WTC11 (cell line): ENCODE data around the gene SERPIND1. TPM values are rescaled to one million over a fixed set of nuclear protein-coding genes. Genes with fewer than 3 reads are reported as not detected.
A peak's percentile ranks its signal among the peaks of the same experiment; 100 is the strongest.

Source experiments
- ATAC-seq: fragments of 200-7000 bp; cut with Tn5 transposase; 2 replicates; pipeline ENCODE4 v1.10.0; 2021; ENCODE audit warnings: mild to moderate bottlenecking, moderate library complexity
- CTCF ChIA-PET: fragments of 300-600 bp; sonication (Branson Sonifier 250); formaldehyde crosslinking; loops from one replicate; lab custom pipeline; 2021; ENCODE audit warnings: antibody characterized with exemption; lab: Charles Lee
- POLR2A ChIA-PET: fragments of 350-600 bp; sonication (Branson Sonifier 250); formaldehyde crosslinking; loops from one replicate; lab custom pipeline; 2021; ENCODE audit warnings: antibody characterized with exemption; lab: Charles Lee
- DNase-seq: peaks from one replicate; pipeline ENCODE4 v3.0.0; 2021; ENCODE audit warnings: low spot score
- H3K27ac Mint-ChIP-seq: 2 replicates; pipeline ENCODE4 v1.8.0; 2021; ENCODE audit warnings: mixed read lengths
- H3K27me3 Mint-ChIP-seq: 2 replicates; pipeline ENCODE4 v1.8.0; 2021; ENCODE audit warnings: low read depth, mild to moderate bottlenecking, moderate library complexity, mixed read lengths
- H3K36me3 Mint-ChIP-seq: 2 replicates; pipeline ENCODE4 v1.8.0; 2021; ENCODE audit warnings: mixed read lengths
- H3K4me1 Mint-ChIP-seq: 2 replicates; pipeline ENCODE4 v1.8.0; 2022; ENCODE audit warnings: mixed read lengths
- H3K4me3 Mint-ChIP-seq: 2 replicates; pipeline ENCODE4 v1.8.0; 2021; ENCODE audit warnings: mild to moderate bottlenecking, moderate library complexity, mixed read lengths
- H3K9me3 Mint-ChIP-seq: 2 replicates; pipeline ENCODE4 v1.8.0; 2021; ENCODE audit warnings: mixed read lengths
- ATF1 ChIP-seq: sonication (generic); formaldehyde crosslinking; IDR thresholded peaks from 2 replicates; pipeline ENCODE4 v1.8.1; 2023; ENCODE audit warnings: mild to moderate bottlenecking, moderate library complexity, missing genetic modification reagents
- GRHL2 ChIP-seq: fragments of 250-450 bp; sonication (Bioruptor Pico); IDR thresholded peaks from 2 replicates; pipeline ENCODE4 v1.8.0; 2022; ENCODE audit warnings: mild to moderate bottlenecking, moderate library complexity; ENCODE audit not compliant: insufficient replicate concordance, severe bottlenecking
- GTF2I ChIP-seq: fragments of 250-450 bp; sonication (Bioruptor Pico); conservative IDR thresholded peaks from 2 replicates; pipeline ENCODE4 v1.4.0; 2021; ENCODE audit warnings: mild to moderate bottlenecking
- NR2C2 ChIP-seq: sonication (generic); formaldehyde crosslinking; IDR thresholded peaks from 2 replicates; pipeline ENCODE4 v1.8.0; 2022; ENCODE audit warnings: mild to moderate bottlenecking, missing genetic modification reagents
- RELA ChIP-seq: sonication (generic); formaldehyde crosslinking; IDR thresholded peaks from 2 replicates; pipeline ENCODE4 v1.8.1; 2022; ENCODE audit warnings: missing genetic modification reagents, mild to moderate bottlenecking, borderline replicate concordance
- SOX15 ChIP-seq: fragments of 250-450 bp; sonication (Bioruptor Pico); IDR thresholded peaks from 2 replicates; pipeline ENCODE4 v1.9.0; 2021; ENCODE audit warnings: mild to moderate bottlenecking
- TEAD1 ChIP-seq: sonication (generic); formaldehyde crosslinking; IDR thresholded peaks from 2 replicates; pipeline ENCODE4 v1.8.0; 2022; ENCODE audit warnings: mild to moderate bottlenecking, missing genetic modification reagents
- ZNF138 ChIP-seq: sonication (generic); formaldehyde crosslinking; conservative IDR thresholded peaks from 2 replicates; pipeline ENCODE4 v1.8.1; 2022; ENCODE audit warnings: mild to moderate bottlenecking, moderate library complexity, missing genetic modification reagents
- ZNF317 ChIP-seq: sonication (generic); formaldehyde crosslinking; IDR thresholded peaks from 2 replicates; pipeline ENCODE4 v1.8.1; 2023; ENCODE audit warnings: low read depth, mild to moderate bottlenecking, moderate library complexity, missing genetic modification reagents, borderline replicate concordance
- total RNA-seq: library from RNA; stranded (reverse); gene quantifications from 3 replicates; pipeline ENCODE4 v1.2.3, GENCODE V29; 2021
- TF ChIP-seq, protein P1 (sequence below): sonication (generic); formaldehyde crosslinking; conservative IDR thresholded peaks from 2 replicates; pipeline ENCODE4 v1.8.1; 2023; ENCODE audit warnings: mild to moderate bottlenecking, low read depth, missing genetic modification reagents, moderate library complexity
- TF ChIP-seq, protein P2 (sequence below): sonication (generic); formaldehyde crosslinking; IDR thresholded peaks from 2 replicates; pipeline ENCODE4 v1.8.1; 2023; ENCODE audit warnings: mild to moderate bottlenecking, missing genetic modification reagents, moderate library complexity
- TF ChIP-seq, protein P3 (sequence below): sonication (generic); formaldehyde crosslinking; conservative IDR thresholded peaks from 2 replicates; pipeline ENCODE4 v1.8.1; 2022; ENCODE audit warnings: mild to moderate bottlenecking, missing genetic modification reagents
- TF ChIP-seq, protein P4 (sequence below): sonication (generic); formaldehyde crosslinking; IDR thresholded peaks from 2 replicates; pipeline ENCODE4 v1.8.0; 2022; ENCODE audit warnings: mild to moderate bottlenecking, missing genetic modification reagents
- TF ChIP-seq, protein P5 (sequence below): fragments of 200-600 bp; IDR thresholded peaks from 2 replicates; pipeline ENCODE4 v1.8.0; 2022; ENCODE audit warnings: antibody characterized with exemption
- TF ChIP-seq, protein P6 (sequence below): sonication (generic); formaldehyde crosslinking; IDR thresholded peaks from 2 replicates; pipeline ENCODE4 v1.8.0; 2023; ENCODE audit warnings: mild to moderate bottlenecking, missing genetic modification reagents
- TF ChIP-seq, protein P7 (sequence below): sonication (generic); formaldehyde crosslinking; IDR thresholded peaks from 2 replicates; pipeline ENCODE4 v1.8.0; 2022; ENCODE audit warnings: mild to moderate bottlenecking, missing genetic modification reagents

SERPIND1 gene
- total RNA-seq, 1 experiment from 2014 or later: 0.22 TPM

DNA sequence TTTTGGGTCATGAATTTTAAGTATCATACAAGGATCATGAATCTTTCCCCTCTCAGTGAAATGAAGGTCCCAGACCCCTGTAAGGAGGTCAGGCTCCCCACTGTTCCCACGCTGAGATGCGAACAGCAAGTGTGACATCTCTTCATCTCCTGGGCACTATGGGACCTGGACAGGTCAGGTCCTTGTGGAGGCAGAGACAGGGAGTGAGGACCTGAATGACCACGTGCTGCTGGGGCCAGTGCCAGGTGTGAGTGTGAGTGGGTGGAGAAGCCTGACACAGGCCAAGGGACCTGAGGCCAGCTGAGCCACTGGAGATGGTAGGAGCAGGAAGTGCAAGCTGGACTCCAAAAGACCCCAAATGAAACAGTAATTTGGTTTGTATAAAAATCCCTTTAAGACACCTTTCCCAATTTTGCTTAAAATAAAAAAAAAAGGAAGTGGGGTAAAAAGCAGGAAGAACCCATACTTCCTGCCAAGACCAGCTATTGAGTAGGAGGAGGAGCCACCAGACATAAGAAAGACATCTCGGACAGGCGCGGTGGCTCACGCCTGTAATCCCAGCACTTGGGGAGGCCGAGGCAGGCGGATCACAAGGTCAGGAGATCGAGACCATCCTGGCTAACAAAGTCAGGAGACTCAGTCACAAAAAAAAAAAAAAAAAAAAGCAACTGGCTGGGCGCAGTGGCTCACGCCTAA lies 35.4 kb upstream of the SERPIND1 start:
- Mint-ChIP-seq H3K4me1 (no peaks in the 10 kb centered on the region), H3K27ac (no peak overlapping the region), H3K9me3 (peaks cover 9% of the 10 kb centered on the region), H3K4me3 (no peak overlapping the region), H3K36me3 (peaks cover 10% of the 10 kb centered on the region), H3K27me3 (no peaks in the 10 kb centered on the region)
- CTCF ChIA-PET: interaction anchor here (0.6 kb wide), 2 partner anchors 73 to 150 kb away, joined by 3 read pairs; no protein-coding TSS in a partner anchor
- ATAC-seq (no peak), DNase-seq (no peak)
- TF ChIP-seq RELA (CRISPR knock-in tag) (no peak), GTF2I (no peak), ZNF138 (CRISPR knock-in tag) (no peak), GRHL2 (CRISPR knock-in tag) (no peak), ATF1 (CRISPR knock-in tag) (no peak)
- TF ChIP-seq, protein P1, sequence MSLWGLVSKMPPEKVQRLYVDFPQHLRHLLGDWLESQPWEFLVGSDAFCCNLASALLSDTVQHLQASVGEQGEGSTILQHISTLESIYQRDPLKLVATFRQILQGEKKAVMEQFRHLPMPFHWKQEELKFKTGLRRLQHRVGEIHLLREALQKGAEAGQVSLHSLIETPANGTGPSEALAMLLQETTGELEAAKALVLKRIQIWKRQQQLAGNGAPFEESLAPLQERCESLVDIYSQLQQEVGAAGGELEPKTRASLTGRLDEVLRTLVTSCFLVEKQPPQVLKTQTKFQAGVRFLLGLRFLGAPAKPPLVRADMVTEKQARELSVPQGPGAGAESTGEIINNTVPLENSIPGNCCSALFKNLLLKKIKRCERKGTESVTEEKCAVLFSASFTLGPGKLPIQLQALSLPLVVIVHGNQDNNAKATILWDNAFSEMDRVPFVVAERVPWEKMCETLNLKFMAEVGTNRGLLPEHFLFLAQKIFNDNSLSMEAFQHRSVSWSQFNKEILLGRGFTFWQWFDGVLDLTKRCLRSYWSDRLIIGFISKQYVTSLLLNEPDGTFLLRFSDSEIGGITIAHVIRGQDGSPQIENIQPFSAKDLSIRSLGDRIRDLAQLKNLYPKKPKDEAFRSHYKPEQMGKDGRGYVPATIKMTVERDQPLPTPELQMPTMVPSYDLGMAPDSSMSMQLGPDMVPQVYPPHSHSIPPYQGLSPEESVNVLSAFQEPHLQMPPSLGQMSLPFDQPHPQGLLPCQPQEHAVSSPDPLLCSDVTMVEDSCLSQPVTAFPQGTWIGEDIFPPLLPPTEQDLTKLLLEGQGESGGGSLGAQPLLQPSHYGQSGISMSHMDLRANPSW (CRISPR knock-in tag): no peak
- TF ChIP-seq, protein P2, sequence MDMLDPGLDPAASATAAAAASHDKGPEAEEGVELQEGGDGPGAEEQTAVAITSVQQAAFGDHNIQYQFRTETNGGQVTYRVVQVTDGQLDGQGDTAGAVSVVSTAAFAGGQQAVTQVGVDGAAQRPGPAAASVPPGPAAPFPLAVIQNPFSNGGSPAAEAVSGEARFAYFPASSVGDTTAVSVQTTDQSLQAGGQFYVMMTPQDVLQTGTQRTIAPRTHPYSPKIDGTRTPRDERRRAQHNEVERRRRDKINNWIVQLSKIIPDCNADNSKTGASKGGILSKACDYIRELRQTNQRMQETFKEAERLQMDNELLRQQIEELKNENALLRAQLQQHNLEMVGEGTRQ: no peak
- POLR2A ChIA-PET: interaction anchor here (0.7 kb wide), 1 partner anchor 298 kb away, joined by 8 read pairs; no protein-coding TSS in a partner anchor

DNA sequence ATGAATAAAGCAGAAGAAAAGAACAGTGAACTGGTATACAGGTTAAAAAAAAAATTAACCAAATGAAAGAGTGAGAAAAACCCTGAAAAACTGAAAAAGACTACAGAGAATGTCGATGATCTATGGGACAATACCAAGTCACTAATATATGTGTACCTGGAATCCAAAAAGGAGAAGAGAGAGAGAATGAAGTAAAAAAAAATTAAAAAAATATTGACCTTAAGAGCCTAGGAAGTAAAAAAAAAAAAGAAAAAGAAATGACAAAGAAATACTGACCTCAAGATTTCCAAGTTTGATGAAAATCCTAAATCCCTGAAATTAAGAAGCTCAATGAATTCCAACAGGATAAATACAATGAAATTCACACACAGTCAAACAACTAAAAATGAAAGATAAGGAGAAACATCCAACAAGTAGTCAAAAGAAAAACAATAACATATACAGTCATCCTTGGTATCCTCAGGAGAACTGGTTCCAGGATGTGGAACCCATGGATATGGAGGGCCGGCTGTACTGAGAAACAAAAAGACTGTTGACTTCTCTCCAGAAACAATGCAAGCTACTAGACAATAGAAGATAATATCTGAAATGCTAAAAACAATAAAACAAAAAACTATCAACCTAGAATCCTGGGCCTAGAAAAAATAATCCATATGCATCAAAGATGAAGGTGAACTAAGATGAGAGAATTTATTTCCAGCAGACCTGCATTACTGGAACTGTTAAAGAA lies 33.5 kb upstream of the SERPIND1 start:
- CTCF ChIA-PET: interaction anchor here (0.6 kb wide), 2 partner anchors 14 to 134 kb away, joined by 3 read pairs; no protein-coding TSS in a partner anchor

DNA sequence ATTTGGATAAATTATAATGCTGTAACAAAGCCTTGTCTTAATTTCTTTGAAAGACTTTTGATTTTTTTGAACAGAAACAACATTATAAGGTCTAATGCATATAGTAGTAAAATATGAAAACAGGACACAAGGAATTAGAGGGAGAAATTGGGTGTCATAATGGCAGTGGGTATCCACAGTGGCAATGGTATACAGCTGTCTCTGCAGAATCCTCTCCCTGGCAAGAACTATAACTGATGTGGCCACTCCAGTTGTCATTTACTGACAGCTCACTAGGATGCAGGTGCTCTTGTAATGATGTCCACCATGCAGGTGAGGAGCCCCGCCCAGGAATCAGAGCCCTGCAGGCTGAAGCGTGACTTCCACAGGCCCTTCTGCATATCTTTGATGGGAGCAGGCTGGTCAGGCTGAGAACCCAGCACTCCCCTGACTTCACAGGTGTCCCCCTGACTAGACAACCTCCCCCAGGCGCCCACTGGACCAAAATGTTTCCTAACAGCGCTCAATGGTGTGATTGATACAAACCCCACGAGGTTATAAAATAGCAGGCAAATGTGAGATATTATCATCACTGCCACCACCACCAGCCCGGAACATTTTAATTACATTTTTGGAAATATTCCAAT lies 32.8 kb upstream of the SERPIND1 start:
- H3K27me3 Mint-ChIP-seq: no peaks in the 10 kb centered on the region
- peaks cover 9% of the 10 kb centered on the region for H3K9me3 Mint-ChIP-seq
- DNase-seq: no peak
- no peak overlapping the region for H3K4me3 Mint-ChIP-seq
- no peak overlapping the region for H3K27ac Mint-ChIP-seq
- ATAC-seq: no peak
- peaks cover 10% of the 10 kb centered on the region for H3K36me3 Mint-ChIP-seq
- CTCF ChIA-PET: interaction anchor here (0.6 to 2.0 kb wide), 16 partner anchors 9 to 285 kb away, joined by 3 to 14 read pairs (median 4); no protein-coding TSS in a partner anchor
- POLR2A ChIA-PET: interaction anchor here (0.6 kb wide), 1 partner anchor 228 kb away, joined by 3 read pairs; no protein-coding TSS in a partner anchor
- H3K4me1 Mint-ChIP-seq: no peaks in the 10 kb centered on the region
- no peak for TF ChIP-seq RELA (CRISPR knock-in tag)
- TF ChIP-seq, protein P3, sequence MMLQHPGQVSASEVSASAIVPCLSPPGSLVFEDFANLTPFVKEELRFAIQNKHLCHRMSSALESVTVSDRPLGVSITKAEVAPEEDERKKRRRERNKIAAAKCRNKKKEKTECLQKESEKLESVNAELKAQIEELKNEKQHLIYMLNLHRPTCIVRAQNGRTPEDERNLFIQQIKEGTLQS (CRISPR knock-in tag): no peak
- TF ChIP-seq TEAD1: no peak
- no peak for TF ChIP-seq SOX15 (CRISPR knock-in tag)
- TF ChIP-seq, protein P4, sequence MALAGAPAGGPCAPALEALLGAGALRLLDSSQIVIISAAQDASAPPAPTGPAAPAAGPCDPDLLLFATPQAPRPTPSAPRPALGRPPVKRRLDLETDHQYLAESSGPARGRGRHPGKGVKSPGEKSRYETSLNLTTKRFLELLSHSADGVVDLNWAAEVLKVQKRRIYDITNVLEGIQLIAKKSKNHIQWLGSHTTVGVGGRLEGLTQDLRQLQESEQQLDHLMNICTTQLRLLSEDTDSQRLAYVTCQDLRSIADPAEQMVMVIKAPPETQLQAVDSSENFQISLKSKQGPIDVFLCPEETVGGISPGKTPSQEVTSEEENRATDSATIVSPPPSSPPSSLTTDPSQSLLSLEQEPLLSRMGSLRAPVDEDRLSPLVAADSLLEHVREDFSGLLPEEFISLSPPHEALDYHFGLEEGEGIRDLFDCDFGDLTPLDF: no peak
- TF ChIP-seq, protein P5, sequence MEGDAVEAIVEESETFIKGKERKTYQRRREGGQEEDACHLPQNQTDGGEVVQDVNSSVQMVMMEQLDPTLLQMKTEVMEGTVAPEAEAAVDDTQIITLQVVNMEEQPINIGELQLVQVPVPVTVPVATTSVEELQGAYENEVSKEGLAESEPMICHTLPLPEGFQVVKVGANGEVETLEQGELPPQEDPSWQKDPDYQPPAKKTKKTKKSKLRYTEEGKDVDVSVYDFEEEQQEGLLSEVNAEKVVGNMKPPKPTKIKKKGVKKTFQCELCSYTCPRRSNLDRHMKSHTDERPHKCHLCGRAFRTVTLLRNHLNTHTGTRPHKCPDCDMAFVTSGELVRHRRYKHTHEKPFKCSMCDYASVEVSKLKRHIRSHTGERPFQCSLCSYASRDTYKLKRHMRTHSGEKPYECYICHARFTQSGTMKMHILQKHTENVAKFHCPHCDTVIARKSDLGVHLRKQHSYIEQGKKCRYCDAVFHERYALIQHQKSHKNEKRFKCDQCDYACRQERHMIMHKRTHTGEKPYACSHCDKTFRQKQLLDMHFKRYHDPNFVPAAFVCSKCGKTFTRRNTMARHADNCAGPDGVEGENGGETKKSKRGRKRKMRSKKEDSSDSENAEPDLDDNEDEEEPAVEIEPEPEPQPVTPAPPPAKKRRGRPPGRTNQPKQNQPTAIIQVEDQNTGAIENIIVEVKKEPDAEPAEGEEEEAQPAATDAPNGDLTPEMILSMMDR: no peak
- TF ChIP-seq, protein P6, sequence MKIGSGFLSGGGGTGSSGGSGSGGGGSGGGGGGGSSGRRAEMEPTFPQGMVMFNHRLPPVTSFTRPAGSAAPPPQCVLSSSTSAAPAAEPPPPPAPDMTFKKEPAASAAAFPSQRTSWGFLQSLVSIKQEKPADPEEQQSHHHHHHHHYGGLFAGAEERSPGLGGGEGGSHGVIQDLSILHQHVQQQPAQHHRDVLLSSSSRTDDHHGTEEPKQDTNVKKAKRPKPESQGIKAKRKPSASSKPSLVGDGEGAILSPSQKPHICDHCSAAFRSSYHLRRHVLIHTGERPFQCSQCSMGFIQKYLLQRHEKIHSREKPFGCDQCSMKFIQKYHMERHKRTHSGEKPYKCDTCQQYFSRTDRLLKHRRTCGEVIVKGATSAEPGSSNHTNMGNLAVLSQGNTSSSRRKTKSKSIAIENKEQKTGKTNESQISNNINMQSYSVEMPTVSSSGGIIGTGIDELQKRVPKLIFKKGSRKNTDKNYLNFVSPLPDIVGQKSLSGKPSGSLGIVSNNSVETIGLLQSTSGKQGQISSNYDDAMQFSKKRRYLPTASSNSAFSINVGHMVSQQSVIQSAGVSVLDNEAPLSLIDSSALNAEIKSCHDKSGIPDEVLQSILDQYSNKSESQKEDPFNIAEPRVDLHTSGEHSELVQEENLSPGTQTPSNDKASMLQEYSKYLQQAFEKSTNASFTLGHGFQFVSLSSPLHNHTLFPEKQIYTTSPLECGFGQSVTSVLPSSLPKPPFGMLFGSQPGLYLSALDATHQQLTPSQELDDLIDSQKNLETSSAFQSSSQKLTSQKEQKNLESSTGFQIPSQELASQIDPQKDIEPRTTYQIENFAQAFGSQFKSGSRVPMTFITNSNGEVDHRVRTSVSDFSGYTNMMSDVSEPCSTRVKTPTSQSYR (CRISPR knock-in tag): no peak
- TF ChIP-seq, protein P7, sequence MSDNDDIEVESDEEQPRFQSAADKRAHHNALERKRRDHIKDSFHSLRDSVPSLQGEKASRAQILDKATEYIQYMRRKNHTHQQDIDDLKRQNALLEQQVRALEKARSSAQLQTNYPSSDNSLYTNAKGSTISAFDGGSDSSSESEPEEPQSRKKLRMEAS (CRISPR knock-in tag): no peak
- no peak for TF ChIP-seq NR2C2 (CRISPR knock-in tag)

More for the DNA sequence above, 33.5 kb upstream of the SERPIND1 start:
- Mint-ChIP-seq H3K4me1 (no peaks in the 10 kb centered on the region), H3K9me3 (peaks cover 9% of the 10 kb centered on the region), H3K4me3 (no peak overlapping the region), H3K27me3 (no peaks in the 10 kb centered on the region), H3K36me3 (peaks cover 10% of the 10 kb centered on the region), H3K27ac (no peak overlapping the region)
- ATAC-seq (no peak), DNase-seq (no peak)
- POLR2A ChIA-PET: interaction anchor here (0.6 kb wide), 1 partner anchor 227 kb away, joined by 3 read pairs; no protein-coding TSS in a partner anchor
- TF ChIP-seq ZNF317 (peak; percentile 80), SOX15 (CRISPR knock-in tag) (no peak)
